ENCODE results near the gene CRX.

DNA sequence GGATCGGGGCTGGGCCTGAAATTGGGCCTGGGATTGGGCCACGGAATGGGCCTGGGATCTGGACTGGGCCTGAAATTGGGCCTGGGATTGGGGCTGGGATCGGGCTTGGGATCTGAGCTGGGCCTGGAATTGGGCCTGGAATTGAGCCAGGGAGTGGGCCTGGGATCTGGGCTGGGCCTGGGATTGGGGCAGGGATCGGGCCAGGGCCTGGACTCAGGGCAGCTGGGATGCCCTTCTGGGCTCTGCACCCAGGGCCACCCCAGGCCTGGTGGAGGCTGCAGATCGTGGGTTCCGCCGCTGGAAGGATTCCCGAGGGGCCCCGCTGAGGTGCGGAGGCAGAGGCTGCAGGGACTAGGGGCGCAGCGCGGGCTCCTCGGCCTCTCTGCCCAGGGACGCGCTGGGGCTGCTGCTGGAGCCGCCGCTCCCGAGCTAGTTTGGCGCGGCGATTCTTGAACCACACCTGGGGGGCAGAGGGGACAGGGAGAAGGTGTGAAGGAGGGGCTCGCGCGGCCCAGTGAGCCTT, 19.2 kb upstream of the CRX start:
- TF ChIP-seq POLR2A (IDR thresholded peaks at IDR 0.05; ENCODE audit: low read length), result no peak
- TF ChIP-seq GATA1 (IDR thresholded peaks at IDR 0.05; ENCODE audit: low read depth, low read length), result no peak

Data from erythroblast (primary cell).